HCT116 (cell line): Measurements from ENCODE around the gene SH3PXD2A.

Experiments
- EZH2 ChIP-seq: fragments of 200-600 bp; sonication (generic); IDR thresholded peaks from 2 replicates; pipeline ENCODE4 v1.6.1; 2017; ENCODE audit warnings: antibody characterized with exemption, mixed run types
- FOSL1 ChIP-seq: IDR thresholded peaks from 2 replicates; pipeline ENCODE4 v1.6.1; 2012; ENCODE audit warnings: low read depth
- JUND ChIP-seq: IDR thresholded peaks from 2 replicates; pipeline ENCODE4 v1.6.1; 2012
- POLR2AphosphoS5 ChIP-seq: IDR thresholded peaks from 2 replicates; pipeline ENCODE4 v1.6.1; 2011; ENCODE audit warnings: mild to moderate bottlenecking, low read depth, low read length, moderate library complexity
- RAD21 ChIP-seq: IDR thresholded peaks from 2 replicates; pipeline ENCODE4 v1.6.1; 2012; ENCODE audit warnings: low read depth, mild to moderate bottlenecking
- SP1 ChIP-seq: IDR thresholded peaks from 2 replicates; pipeline ENCODE4 v1.6.1; 2012; ENCODE audit warnings: low read depth
- SRF ChIP-seq: IDR thresholded peaks from 2 replicates; pipeline ENCODE4 v1.6.1; 2012; ENCODE audit warnings: low read depth
- YY1 ChIP-seq: IDR thresholded peaks from 2 replicates; pipeline ENCODE4 v1.6.1; 2011; ENCODE audit warnings: low read length, low read depth, moderate library complexity, mild to moderate bottlenecking; ENCODE audit not compliant: insufficient replicate concordance; ENCODE audit errors: extremely low read depth
- TF ChIP-seq, protein P1 (sequence below), 3 experiments: fragments of 200-600 bp in 1 of 3; sonication (generic) in 1 of 3; IDR thresholded peaks in 2 of 3; conservative IDR thresholded peaks in 1 of 3; 2 replicates each; pipeline ENCODE4 v1.5.1; 2012 to 2017; ENCODE audit warnings: low read depth in 2 of 3, low read length in 2 of 3, antibody characterized with exemption in 1 of 3, borderline replicate concordance in 1 of 3, control low read depth in 1 of 3, mild to moderate bottlenecking in 1 of 3, mixed read lengths in 1 of 3, mixed run types in 1 of 3, moderate library complexity in 1 of 3; ENCODE audit not compliant: insufficient read depth in 1 of 3
- TF ChIP-seq, protein P2 (sequence below): IDR thresholded peaks from 2 replicates; pipeline ENCODE4 v1.6.1; 2012

DNA sequence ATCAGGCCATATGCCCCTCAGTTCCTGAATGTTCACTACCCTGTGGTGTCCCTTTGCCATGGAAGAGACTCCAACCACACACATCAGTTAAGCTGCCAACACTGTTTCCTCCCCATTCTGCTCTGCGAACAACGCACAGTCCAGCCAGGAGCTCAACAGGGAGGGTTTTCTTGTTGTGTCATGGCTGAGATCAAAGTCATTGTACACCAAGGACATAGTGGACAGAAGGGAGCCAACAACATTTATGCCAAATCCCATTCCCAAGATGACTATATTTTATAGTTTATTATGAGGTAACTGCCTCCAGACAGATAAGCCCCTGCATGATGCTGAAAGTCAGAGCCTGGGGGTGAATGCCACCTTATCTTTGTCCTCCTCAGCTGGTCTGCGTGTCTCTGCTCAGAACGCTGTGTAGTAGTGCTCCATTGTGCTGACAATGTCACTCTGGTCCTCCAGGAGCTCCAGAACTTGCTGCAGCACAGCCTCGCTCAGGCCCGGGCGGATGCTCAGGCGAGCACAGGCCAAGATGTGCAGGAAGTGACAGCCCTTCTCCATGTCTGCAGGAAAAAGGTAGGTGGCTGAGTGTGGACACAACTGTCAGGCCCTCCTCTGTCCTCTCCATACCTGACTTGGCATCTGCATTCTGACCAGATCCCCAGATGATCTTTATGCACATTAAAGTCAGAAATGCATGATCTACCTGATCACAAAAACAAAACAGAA, 27.1 kb upstream of the SH3PXD2A start:
- TF ChIP-seq, protein P1, sequence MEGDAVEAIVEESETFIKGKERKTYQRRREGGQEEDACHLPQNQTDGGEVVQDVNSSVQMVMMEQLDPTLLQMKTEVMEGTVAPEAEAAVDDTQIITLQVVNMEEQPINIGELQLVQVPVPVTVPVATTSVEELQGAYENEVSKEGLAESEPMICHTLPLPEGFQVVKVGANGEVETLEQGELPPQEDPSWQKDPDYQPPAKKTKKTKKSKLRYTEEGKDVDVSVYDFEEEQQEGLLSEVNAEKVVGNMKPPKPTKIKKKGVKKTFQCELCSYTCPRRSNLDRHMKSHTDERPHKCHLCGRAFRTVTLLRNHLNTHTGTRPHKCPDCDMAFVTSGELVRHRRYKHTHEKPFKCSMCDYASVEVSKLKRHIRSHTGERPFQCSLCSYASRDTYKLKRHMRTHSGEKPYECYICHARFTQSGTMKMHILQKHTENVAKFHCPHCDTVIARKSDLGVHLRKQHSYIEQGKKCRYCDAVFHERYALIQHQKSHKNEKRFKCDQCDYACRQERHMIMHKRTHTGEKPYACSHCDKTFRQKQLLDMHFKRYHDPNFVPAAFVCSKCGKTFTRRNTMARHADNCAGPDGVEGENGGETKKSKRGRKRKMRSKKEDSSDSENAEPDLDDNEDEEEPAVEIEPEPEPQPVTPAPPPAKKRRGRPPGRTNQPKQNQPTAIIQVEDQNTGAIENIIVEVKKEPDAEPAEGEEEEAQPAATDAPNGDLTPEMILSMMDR (IDR thresholded peaks at IDR 0.05 in 2 of 3, conservative IDR thresholded peaks at IDR 0.05 in 1 of 3; ENCODE audit: borderline replicate concordance in 1 of 3, insufficient read depth in 1 of 3, low read depth in 2 of 3, low read length in 2 of 3) = no peak
- no peak for TF ChIP-seq JUND
- TF ChIP-seq, protein P2, sequence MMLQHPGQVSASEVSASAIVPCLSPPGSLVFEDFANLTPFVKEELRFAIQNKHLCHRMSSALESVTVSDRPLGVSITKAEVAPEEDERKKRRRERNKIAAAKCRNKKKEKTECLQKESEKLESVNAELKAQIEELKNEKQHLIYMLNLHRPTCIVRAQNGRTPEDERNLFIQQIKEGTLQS = no peak
- no peak for TF ChIP-seq SP1
- TF ChIP-seq EZH2 = no peak
- no peak for TF ChIP-seq YY1
- no peak for TF ChIP-seq FOSL1
- no peak for TF ChIP-seq SRF
- TF ChIP-seq RAD21 = no peak
- TF ChIP-seq POLR2AphosphoS5 = no peak
